Stimulated activated CD8-positive, alpha-beta memory T cell treated with anti-CD3 and anti-CD28 coated beads, Interleukin-4, amount 100 ng/mL, for 48 hours (primary cell): ENCODE measurements around the gene ZNF496.
A peak's percentile ranks its signal among the peaks of the same experiment; 100 is the strongest.
"Not testable (repeated sequence)": the region's sequence is repeated elsewhere in the genome, so short reads cannot be mapped to it uniquely, and the experiment has no call there.

Experiments used
- DNase-seq: peaks from one replicate; pipeline ENCODE4 v3.0.0-alpha.2; 2020

ZNF496 gene

DNA sequence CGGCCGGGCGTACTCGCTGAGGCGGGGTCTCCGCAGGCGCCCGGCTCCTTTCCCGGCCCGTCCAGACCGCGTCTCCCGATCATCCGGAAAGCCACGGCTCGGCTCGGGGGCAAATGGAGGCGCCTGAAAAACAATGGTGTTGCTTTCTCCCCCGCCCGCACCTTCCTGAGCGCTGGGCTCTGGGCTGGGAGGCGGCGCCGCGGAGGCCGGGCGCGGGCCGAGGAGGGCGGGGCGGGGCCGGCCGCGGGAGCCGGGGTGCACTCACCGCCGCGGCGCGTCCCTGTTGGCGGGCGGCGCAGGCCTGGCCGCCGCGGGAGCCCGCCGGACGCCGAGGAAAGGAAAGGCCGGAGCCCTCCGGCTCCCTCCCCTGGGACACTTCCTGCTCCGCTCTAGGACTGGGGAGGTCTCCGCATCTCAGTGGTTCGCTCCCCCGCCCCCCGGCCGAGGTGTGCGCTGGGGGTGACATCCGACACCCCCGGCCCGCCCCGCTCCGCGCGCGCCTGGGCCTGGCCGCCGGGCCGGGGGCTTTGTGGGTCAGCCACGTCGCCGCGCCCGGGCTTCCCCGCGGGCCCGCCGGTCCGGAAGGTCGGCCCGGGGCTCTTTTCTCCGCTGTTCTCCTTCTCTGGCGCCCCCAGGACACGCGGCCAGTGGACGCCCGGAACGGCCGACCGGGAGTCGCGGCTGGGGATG, at the start of gene ZNF496:
TSS of gene ZNF496 (minus strand) at position 343 of the 690 bp plus-strand sequence. CDS start 2,289 bp downstream, outside the sequence.
- DNase-seq, result peak; percentile 72

DNA sequence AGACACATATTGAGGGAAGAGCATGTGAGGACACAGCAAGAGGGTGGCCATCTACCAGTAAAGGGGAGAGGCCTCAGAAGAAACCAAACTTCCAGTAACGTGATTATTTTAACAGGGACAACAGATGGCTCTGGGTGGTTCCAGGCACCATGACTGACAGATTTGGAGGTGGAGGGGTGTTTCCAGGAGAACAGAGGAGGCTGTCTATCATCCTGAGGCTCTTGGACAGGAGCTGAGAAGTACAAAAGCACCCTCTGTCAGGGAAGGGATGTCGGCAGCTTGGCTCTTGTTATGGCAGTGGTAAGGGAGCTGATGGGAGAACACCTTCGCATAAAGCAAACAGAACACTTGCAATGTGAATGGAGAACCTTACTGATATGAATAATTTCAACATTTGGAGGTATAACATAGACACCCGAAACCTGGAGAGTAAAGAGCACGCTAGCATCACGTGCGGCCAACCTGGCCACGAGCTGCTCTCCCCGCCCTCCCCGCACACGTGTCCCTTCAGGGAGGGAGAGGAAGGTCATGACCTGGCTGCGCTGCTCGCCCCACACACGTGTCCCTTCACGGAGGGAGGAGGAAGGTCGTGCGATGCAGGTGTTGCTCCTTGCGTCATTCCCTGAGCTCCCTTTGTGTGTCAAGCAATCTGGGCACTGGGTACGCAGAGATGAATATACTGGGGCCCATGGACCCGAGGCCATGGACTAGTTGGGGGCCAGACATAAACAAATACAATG, 46.8 kb upstream of the ZNF496 start:
- no peak for DNase-seq

DNA sequence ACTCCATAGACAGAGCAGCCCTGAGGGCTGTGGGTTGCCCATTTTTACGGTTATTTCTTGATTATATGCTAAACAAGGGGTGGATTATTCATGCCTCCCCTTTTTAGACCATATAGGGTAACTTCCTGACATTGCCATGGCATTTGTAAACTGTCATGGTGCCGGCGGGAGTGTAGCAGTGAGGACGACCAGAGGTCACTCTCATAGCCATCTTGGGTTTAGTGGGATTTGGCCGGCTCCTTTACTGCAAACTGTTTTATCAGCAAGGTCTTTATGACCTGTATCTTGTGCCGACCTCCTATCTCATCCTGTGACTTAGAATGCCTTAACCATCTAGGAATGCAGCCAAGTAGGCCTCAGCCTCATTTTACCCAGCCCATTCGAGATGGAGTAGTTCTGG, 46.0 kb upstream of the ZNF496 start:
- DNase-seq, result not testable (repeated sequence)

DNA sequence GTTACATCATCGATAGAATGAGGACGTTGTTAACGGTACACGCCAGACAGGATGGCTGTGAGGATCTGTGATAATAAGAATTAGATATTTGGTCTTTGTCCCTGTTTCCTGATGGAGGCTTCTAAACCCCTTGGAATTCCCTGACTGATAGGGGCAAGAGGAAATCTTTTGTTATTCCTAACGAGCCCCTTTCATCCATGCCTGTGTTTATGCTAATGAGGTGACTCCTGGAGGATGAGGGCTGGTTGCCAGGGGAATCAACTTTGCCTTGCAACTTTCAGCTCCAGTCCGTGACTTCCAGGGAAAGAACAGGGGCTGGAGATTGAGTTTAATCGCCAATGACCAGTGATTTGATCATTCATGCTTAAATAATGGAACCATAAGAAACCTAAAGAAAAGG, 45.0 kb upstream of the ZNF496 start:
- no peak for DNase-seq

DNA sequence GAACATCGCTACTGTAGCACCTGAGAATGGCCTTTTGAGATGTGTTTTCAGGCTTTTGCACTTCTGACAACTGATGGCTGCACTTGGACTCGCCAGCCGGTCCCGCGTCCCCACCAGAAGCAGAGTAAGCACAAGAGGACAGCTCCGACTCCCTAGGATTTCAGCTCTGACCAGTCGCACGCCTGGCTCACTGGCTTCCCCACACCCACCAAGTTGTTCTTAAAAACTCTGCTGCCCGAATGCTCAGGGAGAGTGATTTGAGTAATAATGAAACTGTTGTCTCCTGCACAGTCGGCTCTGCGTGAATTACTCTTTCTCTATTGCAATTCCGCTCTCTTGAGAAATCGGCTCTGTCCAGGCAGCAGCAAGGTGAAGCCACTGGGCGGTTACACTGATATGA, 44.1 kb upstream of the ZNF496 start:
- no peak for DNase-seq

DNA sequence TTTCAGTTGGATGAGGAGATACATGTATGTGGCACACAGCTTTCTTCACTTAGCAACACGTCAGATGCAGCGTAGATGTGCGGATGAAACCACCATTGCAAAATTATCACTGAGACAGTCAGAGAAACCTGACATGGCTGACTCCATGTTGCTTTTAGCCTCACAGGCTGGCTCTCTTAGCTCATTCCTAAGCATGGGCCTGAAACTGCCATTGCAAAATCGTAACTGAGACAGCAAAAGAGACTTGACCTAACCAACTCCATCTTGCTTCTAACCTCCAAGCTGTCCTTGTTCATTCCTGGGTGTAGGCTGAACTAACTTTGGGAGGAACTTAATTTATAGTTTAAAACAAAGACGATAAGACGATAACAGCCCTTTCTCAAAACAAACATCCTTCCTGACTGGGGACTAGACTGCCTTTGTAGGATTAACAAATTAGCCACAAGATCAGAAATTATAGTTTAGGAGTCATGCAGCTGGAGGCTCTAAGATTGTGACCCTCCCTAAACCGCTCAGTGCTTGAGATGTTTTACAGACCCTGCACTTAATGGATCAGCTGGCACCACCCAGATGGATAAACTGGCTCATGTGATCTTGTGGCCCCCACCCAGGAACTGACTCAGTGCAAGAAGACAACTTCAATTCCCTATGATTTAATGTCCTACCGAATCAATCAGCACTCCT, 43.1 kb upstream of the ZNF496 start:
- not testable (repeated sequence) for DNase-seq

DNA sequence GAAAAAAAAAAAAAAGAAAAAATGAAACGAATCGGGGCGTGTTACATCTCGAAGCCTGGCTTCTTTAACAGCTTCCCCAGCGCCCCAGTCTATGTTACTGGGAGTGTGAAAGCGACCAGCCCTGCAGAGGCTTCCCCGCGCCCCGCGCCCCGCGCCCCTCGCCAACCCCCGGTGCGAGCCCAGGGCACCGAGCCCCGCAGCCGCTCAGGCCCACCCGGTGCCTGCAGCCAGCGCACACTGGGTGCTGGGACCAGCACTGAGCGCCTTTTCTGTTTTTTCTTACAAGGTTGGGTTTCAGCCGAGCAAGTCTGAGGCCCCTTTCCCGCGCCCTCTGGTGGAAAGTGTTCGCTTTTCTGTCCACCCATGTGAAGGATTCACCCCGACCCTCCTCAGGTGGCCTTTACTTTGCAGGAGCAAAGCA, 42.1 kb upstream of the ZNF496 start:
- DNase-seq, result peak; percentile 73

DNA sequence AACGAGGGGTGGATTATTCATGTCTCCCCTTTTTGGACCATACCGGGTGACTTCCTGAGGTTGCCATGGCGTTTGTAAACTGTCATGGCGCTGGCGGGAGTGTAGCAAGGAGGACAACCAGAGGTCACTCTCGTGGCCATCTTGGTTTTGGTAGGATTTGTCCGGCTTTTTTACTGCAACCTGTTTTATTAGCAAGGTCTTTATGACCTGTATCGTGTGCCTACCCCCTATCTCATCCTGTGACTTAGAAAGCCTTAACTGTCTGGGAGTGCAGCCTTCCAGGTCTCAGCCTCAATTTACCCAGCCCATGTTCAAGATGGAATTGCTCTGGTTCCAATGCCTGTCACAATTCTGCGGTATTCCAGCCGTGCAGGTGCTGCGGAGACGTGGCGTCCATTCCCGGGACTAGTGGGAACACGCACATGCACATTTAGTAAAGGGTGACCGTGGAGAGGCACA, 40.2 kb upstream of the ZNF496 start:
- DNase-seq, result no peak

DNA sequence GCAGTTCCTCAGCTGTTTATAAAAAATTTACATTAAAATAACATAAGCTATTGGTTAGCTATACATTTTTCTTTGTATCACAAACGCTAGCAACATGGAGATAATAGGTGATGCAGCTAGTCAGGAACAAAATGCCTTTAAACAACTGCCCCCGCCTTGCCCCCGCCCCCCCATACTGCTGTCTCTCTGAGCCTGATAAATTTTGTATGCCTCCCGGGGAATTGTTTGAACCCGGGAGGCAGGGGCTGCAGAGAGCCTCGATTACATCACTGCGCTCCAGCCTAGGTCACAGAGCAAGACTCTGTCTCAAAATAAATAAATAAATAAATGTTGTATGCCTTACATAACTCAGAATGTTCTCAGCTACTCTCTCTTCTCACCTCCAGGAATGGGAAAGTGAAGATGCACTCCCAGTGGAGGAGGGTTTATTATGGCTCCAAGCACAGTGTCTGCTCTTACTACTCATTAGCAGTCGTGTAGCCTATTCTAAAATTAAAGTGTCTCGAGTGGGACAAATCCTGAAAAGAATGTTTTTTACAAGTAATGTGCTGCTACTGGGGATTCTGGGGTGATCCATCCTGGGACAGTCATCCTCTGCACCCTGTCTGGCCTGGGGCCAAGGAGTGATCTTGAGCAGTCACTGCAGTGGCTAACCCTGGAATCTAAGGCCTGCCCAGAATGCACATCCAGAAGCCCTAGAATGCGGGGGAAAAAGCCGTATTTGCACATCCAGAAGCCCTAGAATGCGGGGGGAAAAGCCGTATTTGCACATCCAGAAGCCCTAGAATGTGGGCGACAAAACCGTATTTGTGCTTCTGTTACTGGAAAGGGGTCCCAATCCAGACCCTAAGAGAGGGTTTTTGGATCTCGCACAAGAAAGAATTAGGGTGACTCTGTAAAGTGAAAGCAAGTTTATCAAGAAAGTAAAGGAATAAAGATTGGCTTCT, 39.4 kb upstream of the ZNF496 start:
- no peak for DNase-seq

DNA sequence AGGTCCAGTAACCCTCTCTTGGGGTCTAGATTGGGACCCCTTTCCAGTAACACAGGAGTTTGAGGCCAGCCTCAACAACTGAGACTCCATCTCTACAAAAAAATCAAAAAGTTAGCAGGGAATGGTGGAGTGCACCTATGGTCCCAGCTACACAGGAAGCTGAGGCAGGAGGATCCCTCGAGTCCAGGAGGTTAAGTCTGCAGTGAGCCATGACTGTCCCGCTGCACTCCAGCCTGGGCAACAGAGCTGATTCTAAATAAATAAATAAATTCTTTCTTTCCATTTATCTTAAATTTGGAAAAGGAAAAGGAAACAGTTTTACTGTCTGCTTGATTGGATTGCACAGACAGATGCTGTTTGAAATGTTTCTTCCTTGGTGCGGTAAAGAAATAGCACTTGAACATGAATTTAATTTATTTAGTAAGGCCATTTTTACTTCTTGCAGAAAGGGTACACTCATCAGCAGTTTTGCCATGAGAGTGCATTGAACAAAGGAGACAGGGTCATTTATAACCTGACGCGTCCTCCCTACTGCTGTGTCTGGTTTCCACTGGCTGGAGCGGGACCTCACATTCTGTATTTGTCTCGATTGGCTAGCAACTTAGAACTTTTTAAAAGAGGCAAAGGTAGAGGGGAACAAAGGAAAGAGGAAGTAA, 37.0 kb upstream of the ZNF496 start:
- DNase-seq, result no peak

DNA sequence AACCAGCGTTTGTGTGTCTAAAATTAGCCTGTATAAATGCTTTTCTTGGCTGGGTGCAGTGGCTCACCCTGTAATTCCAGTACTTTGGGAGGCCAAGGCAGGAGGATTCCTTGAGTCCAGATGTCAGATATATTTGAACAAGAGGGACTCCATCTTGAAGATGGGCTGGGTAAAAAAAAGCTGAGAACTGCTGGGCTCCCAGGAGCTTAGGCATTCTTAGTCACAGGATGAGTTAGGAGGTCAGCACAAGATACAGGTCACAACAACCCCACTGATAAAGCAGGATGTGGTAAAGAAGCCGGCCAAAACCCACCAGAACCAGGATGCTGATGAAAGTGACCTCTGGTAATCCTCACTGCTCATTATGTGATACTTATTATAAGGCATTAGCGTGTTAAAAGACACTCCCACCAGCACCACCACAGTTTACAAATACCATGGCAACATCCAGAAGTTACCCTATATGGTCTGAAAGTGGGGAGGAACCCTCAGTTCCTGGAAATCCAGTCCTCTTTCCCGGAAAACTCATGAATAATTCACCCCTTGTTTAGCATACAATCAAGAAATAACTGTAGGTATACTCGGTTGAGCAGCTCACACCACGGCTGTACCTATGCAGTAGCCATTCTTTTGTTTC, 36.2 kb upstream of the ZNF496 start:
- no peak for DNase-seq

DNA sequence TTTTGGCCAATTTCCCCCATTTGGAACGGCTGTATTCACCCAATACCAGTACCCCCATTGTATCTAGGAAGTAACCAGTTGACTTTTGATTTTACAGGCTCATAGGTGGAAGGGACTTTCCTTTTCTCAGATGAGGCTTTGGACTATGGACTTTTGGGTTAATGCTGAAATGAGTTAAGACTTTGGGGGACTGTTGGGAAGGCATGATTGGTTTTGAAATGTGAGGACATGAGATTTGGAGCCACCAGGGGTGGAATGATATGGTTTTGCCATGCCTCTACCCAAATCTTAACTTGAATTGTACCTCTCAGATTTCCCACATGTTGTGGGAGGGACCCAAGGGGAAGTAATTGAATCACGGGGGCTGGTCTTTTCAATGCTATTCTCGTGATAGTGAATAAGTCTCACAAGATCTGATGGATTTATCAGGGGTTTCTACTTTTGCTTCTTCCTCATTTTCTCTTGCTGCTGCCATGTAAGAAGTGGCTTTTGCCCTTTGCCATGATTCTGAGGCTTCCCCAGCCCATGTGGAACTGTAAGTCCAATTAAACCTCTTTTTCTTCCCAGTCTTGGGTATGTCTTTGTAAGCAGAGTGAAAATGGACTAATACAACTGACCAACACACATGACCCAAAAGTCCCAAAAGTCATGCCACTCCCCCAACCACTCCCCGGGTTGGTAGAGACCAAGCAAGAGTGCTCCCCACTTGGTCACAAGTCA, 35.4 kb upstream of the ZNF496 start:
- no peak for DNase-seq

DNA sequence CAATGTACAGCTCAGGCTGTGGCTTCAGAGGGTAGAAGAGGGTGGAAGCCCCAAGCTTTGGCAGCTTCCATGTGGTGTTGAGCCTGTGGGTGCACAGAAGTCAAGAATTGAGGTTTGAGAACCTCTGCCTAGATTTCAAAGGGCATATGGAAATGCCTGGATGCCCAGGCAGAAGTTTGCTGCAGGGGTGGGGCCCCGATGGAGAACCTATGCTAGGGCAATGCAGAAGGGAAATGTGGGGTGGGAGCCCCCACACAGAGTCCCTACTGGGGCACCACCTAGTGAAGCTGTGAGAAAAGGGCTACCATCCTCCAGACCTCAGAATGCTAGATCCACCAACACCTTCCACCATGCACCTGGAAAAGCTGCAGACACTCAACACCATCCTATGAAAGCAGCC, 34.7 kb upstream of the ZNF496 start:
- DNase-seq, result not testable (repeated sequence)

DNA sequence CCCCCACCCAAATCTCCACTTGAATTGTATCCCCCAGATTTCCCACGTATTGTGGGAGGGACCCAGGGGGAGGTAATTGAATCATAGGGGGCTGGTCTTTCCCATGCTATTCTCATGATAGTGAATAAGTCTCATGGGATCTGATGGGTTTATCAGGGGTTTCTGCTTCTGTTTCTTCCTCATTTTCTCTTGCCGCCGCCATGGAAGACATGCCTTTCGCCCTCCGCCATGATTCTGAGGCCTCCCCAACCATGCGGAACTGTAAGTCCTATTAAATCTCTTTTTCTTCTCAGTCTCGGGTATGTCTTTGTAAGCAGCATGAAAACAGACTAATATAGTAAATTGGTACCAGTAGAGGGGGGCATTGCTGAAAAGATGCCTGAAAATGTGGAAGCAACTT, 33.4 kb upstream of the ZNF496 start:
- DNase-seq, result no peak

DNA sequence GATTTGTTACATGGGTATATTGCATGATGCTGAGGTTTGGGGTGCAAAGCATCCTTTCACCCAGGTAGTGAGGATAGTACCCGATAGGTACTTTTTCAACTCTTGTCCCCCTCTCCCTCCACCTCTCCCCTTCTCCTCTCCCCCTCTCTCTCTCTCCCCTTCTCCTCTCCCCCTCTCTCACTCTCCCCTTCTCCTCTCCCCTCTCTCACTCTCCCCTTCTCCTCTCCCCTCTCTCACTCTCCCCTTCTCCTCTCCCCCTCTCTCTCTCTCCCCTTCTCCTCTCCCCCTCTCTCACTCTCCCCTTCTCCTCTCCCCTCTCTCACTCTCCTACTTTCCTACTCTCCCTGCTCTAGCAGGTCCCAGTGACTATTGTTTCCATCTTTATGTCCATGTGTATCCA, 31.3 kb upstream of the ZNF496 start:
- not testable (repeated sequence) for DNase-seq

DNA sequence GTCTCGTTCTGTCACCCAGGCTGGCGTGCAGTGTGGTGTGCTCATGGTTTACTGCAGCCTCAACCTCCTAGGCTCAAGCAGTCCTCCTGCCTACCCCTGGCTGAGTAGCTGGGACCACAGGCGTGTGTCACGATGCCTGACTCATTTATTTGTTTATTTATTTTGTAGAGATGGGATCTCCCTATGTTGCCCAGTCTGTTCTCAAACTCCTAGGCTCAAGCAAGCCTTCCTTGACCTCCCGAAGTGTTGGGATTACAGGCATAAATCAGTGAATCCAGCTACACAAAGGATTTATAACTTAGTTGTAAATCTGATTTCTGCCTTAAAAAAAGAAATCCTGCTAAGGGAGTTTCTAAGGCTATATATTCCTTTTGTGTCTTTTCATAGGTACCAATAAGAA, 30.5 kb upstream of the ZNF496 start:
- DNase-seq, result no peak

DNA sequence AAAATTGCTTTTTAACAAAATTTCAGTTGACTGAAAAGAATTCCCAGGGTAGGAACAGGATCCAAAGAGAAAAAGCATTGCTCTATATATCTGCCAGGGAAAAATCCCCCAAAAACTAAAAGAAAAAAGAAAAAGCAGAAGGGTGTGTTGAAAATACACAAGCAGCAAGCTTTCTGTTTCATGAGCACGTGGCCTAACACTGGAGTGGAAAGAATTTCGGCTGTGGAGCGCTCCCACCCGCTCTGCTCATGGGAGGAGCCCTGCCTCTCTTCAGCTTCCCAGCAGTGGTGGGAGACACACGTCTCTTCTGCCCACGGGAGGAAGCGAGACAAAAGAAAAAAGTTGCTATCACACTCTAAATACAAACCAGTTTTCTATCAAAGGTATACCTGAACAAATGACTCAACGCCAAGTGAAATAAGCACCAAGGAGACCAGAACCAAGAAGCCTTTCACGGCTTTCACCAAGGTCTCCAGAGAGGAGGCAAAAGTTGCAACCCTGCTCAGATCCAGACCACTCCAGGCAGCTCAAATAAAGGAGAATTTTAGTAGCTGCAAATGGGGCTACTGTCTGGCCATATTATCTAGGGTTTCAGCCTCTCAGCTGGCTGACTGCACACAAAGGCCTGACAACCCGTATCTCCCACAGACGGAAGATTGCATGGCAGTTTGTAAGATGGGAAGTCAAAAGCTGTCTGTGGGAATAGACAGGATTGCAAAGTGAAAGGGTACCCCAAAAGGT, 29.5 kb upstream of the ZNF496 start:
- DNase-seq, result no peak

DNA sequence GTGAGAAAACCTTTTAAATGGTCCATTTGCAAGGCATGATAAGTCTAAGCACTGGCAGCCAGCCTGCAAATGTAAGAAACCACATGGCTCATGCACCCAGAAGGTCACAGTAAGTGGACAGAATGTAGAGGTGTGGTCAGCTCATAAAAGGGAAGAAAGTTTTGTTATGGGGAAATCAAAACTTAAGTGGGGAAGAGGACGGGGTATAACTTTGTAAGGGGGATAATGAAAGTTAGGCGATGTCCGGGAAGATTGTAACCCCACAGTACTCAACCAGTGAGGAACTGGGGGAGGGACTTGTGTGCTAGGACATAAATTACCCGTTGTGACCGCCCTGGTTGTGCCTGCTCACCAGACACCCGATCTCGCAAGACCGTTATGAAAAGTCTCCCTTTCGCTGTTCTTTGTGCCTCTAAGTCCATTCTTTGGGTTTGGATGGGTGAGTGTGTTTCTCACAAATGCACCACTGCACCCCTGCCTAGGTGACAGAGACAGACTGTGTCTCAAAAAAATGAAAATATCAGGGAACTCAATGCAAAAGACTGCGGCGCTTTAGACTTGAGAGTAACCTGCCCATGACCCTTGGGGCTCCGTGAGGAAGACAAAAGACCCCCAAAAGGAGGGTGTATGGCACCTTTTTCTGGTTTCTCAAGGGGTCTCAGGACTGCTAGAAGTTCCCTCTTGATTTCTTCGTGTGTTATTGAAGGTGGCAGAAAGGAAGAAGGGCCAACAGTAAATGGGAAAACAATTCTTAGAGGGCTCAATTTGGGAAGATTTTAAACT, 28.6 kb upstream of the ZNF496 start:
- no peak for DNase-seq

DNA sequence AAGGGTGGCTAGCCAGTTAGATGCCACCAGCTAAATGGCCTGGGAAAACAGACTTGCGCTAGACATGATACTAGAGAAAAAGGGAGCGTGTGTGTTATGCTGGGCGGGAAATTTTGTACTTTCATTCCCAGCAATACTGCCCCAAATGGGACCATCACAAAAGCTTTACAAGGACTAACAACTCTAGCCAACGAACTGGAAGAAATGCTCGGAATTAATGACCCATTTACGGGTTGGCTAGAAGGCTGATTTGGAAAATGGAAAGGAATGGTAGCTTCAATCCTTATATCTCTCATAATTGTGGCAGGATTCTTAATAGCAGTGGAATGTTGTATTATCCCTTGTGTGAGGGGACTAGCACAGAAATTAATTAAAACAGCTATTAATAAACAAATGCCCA, 27.9 kb upstream of the ZNF496 start:
- DNase-seq, result no peak
